Measurements from ENCODE around the gene FGD2. TPM values are rescaled to one million over a fixed set of nuclear protein-coding genes. Genes with fewer than 3 reads are reported as not detected.
A peak's percentile ranks its signal among the peaks of the same experiment; 100 is the strongest.

The FGD2 gene
- total and polyA plus RNA-seq, 2 experiments from 2014 or later: 0.29 TPM; not detected in 1

GRCh38 chr6:36998723-36999038, 6.8 kb upstream of the FGD2 start:
- peak overlapping the region; percentile 88 for H3K27ac ChIP-seq

DNA sequence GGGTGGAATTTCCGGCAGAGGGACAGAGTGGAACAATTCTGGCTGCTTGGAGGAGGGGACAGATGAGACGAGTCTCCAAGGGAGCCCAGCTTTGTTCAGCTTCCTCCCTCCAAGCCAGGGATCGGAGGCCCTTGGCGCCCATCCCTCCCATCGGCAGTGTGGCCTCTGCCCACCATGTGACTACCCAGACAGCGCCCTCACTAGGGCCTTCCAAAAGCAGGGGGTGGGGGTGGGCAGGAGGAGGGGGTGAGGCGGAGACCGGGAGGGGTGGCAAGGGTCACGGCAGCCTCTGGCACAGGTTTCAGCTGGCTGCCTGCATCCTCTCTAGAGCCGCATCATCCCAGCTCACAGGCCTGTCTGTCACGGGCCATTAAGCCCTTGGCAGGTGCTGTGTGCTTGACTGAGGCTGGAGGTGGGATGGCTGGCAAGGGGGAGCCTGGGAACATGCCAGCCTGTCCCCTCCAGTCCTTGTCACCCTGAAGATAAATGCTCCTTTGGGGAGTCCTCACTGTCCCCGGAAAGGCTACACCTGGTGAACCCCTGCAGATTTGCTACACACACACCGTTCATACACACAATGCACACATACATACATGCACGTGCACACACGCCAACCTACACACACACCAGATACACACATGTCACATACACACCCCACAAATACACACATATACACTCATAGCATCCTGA, 6.2 kb upstream of the FGD2 start:
- no peak for TF ChIP-seq CTCF (IDR thresholded peaks at IDR 0.05; ENCODE audit: low read depth, low read length)
- H3K9me3 ChIP-seq (ENCODE audit: low read depth): no peaks in the 10 kb centered on the region

More at GRCh38 chr6:36998723-36999038, 6.8 kb upstream of the FGD2 start:
- H3K36me3 ChIP-seq: no peaks in the 10 kb centered on the region
- no peaks in the 10 kb centered on the region for H3K9me3 ChIP-seq (ENCODE audit: low read depth)
- no peak for TF ChIP-seq CTCF (IDR thresholded peaks at IDR 0.05; ENCODE audit: low read depth, low read length)
- DNase-seq (ENCODE audit: low read depth in 1 of 2, low spot score in 1 of 2): no peak
- peaks cover 10% of the 10 kb centered on the region for H3K4me1 ChIP-seq (ENCODE audit: low read depth)
- H3K4me3 ChIP-seq: no peak overlapping the region
- no peaks in the 10 kb centered on the region for H3K27me3 ChIP-seq

DNA sequence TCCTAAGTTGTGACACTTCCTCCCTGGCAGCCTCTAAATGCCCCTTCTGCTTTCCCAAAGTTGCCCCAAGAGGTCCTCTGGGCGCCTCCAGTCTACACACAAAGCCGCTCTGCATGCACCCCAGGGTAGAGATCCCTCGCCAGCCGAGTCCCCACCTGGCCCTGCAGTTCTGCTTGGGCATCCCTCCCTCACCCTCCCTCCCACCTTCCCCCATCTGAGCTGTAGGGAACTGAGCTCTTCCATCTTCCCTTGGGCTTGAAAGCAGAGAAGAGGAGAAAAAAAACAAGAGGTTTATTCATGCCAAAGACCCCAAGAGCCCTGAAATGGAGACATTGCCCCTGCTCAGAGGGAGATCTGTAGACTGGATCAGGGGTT, 5.7 kb upstream of the FGD2 start:
- H3K4me1 ChIP-seq (ENCODE audit: low read depth): peaks cover 10% of the 10 kb centered on the region
- DNase-seq (ENCODE audit: low read depth in 1 of 2, low spot score in 1 of 2): no peak
- no peaks in the 10 kb centered on the region for H3K27me3 ChIP-seq
- no peak for TF ChIP-seq CTCF (IDR thresholded peaks at IDR 0.05; ENCODE audit: low read depth, low read length)
- no peaks in the 10 kb centered on the region for H3K36me3 ChIP-seq
- no peak overlapping the region for H3K27ac ChIP-seq
- H3K9me3 ChIP-seq (ENCODE audit: low read depth): no peaks in the 10 kb centered on the region
- no peak overlapping the region for H3K4me3 ChIP-seq

More for the DNA sequence above, 6.2 kb upstream of the FGD2 start:
- no peak overlapping the region for H3K4me3 ChIP-seq
- DNase-seq (ENCODE audit: low read depth in 1 of 2, low spot score in 1 of 2): no peak
- H3K27me3 ChIP-seq: no peaks in the 10 kb centered on the region
- no peaks in the 10 kb centered on the region for H3K36me3 ChIP-seq
- no peak overlapping the region for H3K27ac ChIP-seq
- peaks cover 10% of the 10 kb centered on the region for H3K4me1 ChIP-seq (ENCODE audit: low read depth)

GRCh38 chr6:37004044-37004980, 1.1 kb upstream of the FGD2 start:
- TF ChIP-seq CTCF (IDR thresholded peaks at IDR 0.05; ENCODE audit: low read depth, low read length): no peak
- DNase-seq (ENCODE audit: low read depth in 1 of 2, low spot score in 1 of 2): no peak

GRCh38 chr6:37005827-37006567, 542 bp downstream of the FGD2 start:
- no peaks in the 10 kb centered on the region for H3K27me3 ChIP-seq
- TF ChIP-seq CTCF (IDR thresholded peaks at IDR 0.05; ENCODE audit: low read depth, low read length): no peak
- no peaks in the 10 kb centered on the region for H3K4me1 ChIP-seq (ENCODE audit: low read depth)
- DNase-seq (ENCODE audit: low read depth in 1 of 2, low spot score in 1 of 2): no peak
- no peaks in the 10 kb centered on the region for H3K9me3 ChIP-seq (ENCODE audit: low read depth)
- H3K27ac ChIP-seq: no peak overlapping the region
- H3K36me3 ChIP-seq: no peaks in the 10 kb centered on the region
- H3K4me3 ChIP-seq: no peak overlapping the region

More at GRCh38 chr6:37004044-37004980, 1.1 kb upstream of the FGD2 start:
- H3K4me1 ChIP-seq (ENCODE audit: low read depth): no peaks in the 10 kb centered on the region
- H3K4me3 ChIP-seq: no peak overlapping the region
- H3K9me3 ChIP-seq (ENCODE audit: low read depth): no peaks in the 10 kb centered on the region
- H3K36me3 ChIP-seq: no peaks in the 10 kb centered on the region
- H3K27me3 ChIP-seq: no peaks in the 10 kb centered on the region
- H3K27ac ChIP-seq: no peak overlapping the region

All from cardiac muscle cell (in vitro differentiated cells and primary cell).